GM18520 (cell line): ENCODE results near the gene TRAF3IP3.

Source experiments
- ATAC-seq: cut with Tn5 transposase; IDR thresholded peaks from one replicate; pipeline ENCODE4 v1.9.1; 2021; ENCODE audit not compliant: unreplicated experiment

Gene TRAF3IP3

GRCh38 chr1:209736490-209737117 lies 19.2 kb upstream of the TRAF3IP3 start:
- ATAC-seq, result no peak

GRCh38 chr1:209737118-209737505 lies 18.7 kb upstream of the TRAF3IP3 start:
- ATAC-seq, result no peak

GRCh38 chr1:209738270-209738669 lies 17.6 kb upstream of the TRAF3IP3 start:
- no peak for ATAC-seq

- ATAC-seq, result no peak
Observed at GRCh38 chr1:209741193-209741592, 14.7 kb upstream of the TRAF3IP3 start.

- ATAC-seq, result no peak
Observed at GRCh38 chr1:209741889-209742288, 14.0 kb upstream of the TRAF3IP3 start.

- ATAC-seq, result no peak
Observed at GRCh38 chr1:209742409-209743144, 13.3 kb upstream of the TRAF3IP3 start.

- ATAC-seq, result no peak
Observed at GRCh38 chr1:209743145-209743482, 12.7 kb upstream of the TRAF3IP3 start.

- no peak for ATAC-seq
Observed at GRCh38 chr1:209746451-209747165, 9.2 kb upstream of the TRAF3IP3 start.

- peak; percentile 77 for ATAC-seq
Observed at GRCh38 chr1:209747580-209748262, 8.1 kb upstream of the TRAF3IP3 start.

- ATAC-seq, result no peak
Observed at GRCh38 chr1:209748620-209749019, 7.2 kb upstream of the TRAF3IP3 start.

- no peak for ATAC-seq
Observed at GRCh38 chr1:209749205-209749604, 6.6 kb upstream of the TRAF3IP3 start.

GRCh38 chr1:209749670-209750323 lies 6.1 kb upstream of the TRAF3IP3 start:
- no peak for ATAC-seq

- peak; percentile 28 for ATAC-seq
Observed at GRCh38 chr1:209751627-209752231, 4.1 kb upstream of the TRAF3IP3 start.

- no peak for ATAC-seq
Observed at GRCh38 chr1:209752890-209753289, 3.0 kb upstream of the TRAF3IP3 start.

- no peak for ATAC-seq
Observed at GRCh38 chr1:209755256-209755655, 597 bp upstream of the TRAF3IP3 start.

GRCh38 chr1:209756615-209757445 lies 977 bp downstream of the TRAF3IP3 start:
- no peak for ATAC-seq

- ATAC-seq, result no peak
Observed at GRCh38 chr1:209758400-209758799, 2.5 kb downstream of the TRAF3IP3 start.

- no peak for ATAC-seq
Observed at GRCh38 chr1:209759829-209760359, 4.0 kb downstream of the TRAF3IP3 start.

- no peak for ATAC-seq
Observed at GRCh38 chr1:209761011-209761635, 5.3 kb downstream of the TRAF3IP3 start.
